Ramos (cell line): ENCODE measurements around the gene ADTRP.

Experiments used
- in situ Hi-C: fragments of 300-500 bp; cut with MboI; formaldehyde crosslinking; loops from one replicate; pipeline ENCODE4 v1.14.3; 2022; ENCODE audit warnings: low sequenced_read_pairs; ENCODE audit not compliant: unreplicated experiment

The ADTRP gene

GRCh38 chr6:11778648-11779328 lies at the start of gene ADTRP:
Gene ADTRP, minus strand, starts transcription at chr6:11778803. Its CDS starts 44 bp downstream, at chr6:11778759.
- in situ Hi-C loops, result no loop called here

DNA sequence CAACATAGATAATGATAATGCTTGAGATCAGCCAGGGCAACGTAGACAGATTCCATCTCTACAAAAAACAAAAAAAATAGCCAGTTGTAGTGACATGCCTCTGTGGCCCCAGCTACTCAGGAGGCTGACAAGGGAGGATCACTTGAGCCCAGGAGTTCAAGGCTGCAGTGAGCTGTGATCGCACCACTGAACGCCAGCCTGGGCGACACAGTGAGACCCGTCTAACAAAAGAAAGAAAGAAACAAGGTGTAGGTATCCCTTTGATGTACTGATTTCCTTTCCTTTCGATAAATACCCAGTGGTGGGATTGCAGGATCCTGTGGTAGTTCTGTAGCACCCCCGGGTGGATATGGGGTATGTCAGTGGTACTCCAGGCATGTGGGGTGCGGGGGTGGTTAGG lies 48.2 kb upstream of the ADTRP start:
- in situ Hi-C loops, result no loop called here

- in situ Hi-C loops, result no loop called here
Measured at GRCh38 chr6:11824986-11825385, 46.4 kb upstream of the ADTRP start.

DNA sequence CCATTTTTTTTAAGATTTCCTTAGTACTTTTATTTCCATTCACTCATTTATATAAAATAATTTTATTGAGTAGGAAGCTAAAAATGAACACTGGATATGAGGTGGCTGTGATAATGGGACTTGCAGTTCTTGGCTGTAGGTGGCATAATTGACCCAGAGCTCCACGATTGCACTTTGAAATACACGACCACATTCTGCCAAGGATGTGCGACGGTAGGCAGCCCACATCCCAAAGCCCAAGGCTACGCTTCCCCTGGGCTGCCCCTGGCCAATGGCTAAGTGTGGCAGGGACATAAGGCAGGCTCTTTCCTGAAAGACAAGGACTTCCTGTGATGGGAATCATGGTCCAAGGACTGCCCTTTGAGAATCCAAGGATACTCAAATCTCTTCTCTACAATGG lies 43.7 kb upstream of the ADTRP start:
- in situ Hi-C loops, result no loop called here

- in situ Hi-C loops, result no loop called here
Measured at GRCh38 chr6:11821781-11822180, 43.2 kb upstream of the ADTRP start.

DNA sequence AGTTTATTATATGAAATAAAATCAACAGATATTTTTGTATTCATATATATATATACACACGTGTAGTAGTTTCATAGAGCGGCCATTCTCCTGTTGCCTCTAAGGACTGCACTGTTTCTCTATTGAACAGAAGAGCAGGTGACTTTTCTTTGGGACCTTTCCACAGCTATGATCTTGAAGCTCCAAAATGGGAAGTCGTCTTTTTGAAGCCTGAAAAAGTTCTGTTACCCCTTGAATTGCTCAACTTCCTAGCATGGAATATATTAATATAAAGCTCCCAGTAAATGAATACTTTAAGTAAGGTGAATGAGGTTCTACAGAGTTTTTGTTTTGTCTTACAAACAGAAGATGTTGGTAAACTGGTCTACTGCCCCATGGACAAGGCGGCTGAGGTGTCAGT lies 42.2 kb upstream of the ADTRP start:
- in situ Hi-C loops, result no loop called here

DNA sequence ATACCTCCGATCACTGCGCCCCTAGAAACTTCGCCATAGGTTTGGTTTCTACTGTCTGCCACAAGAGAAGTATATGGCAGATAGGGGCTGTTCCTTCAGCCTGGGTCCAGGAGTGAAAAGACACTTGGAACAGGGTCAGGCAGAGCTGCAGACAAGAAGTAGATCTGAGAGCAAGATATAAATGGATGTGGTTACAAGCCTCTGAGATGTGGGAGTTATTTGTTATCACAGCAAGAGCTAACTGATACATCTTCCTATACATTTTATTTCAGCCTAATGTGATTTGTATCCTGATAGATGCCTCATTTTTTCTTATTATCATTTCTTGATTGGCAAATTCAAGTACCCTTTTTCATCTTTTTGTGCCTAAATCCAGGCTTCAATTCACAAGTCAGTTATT lies 40.9 kb upstream of the ADTRP start:
- in situ Hi-C loops, result no loop called here

DNA sequence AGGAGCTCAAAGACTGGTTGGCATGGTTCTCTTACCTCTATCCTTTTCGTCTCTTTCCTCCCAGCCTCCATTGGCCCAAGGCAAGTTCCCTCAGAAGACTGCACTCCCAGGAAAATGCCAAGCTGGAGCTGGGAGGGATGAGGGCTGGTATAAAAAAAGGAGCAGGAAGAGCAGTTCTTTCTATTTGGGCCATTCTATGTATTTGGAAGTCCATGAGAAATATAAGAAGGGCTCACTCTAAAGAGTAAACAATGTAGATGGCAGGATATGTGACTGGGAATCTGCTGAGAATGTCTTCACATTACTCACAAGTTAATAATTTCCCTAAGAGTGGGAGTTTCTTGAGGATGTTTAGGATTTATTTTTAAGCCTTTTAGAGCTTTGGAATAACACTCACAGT lies 36.6 kb upstream of the ADTRP start:
- in situ Hi-C loops, result no loop called here

DNA sequence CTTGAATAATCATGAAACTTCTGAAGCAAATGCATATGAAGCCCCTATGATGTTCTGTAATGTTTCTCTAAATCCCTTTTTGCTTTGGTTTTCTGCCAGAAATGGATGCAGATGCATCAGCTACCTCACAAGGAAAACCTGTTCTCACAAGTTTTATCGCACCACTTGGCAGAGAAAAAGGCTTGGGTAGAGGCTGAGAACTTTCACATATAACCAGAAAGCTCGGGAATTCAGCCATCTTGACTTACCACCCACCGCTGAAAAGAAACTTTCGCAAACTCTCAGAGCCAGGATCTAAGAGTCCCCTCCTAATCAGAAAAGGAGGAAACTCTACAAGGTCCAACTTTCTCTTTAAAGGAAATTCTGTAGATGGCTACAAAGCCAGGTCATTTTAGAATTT lies 36.2 kb upstream of the ADTRP start:
- in situ Hi-C loops, result no loop called here

- in situ Hi-C loops, result no loop called here
Measured at GRCh38 chr6:11814106-11814505, 35.5 kb upstream of the ADTRP start.

DNA sequence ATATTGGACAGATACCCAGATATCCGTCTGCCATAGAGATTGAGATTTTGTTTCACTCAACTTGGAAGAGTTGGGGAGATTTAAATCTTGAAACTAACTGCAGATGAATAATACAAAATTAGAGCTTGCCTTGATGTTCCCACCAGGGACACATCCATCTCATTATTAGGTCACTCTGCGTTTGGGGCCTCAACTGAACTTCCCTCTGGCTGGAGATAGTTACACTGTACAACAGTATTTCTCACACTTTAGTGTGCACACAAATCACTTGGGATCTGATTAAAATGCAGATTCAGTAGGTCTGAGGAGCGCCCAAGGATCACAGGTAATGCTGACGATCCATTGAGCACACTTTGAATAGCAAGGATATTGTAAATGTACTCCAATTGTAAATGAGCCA lies 35.0 kb upstream of the ADTRP start:
- in situ Hi-C loops, result no loop called here

DNA sequence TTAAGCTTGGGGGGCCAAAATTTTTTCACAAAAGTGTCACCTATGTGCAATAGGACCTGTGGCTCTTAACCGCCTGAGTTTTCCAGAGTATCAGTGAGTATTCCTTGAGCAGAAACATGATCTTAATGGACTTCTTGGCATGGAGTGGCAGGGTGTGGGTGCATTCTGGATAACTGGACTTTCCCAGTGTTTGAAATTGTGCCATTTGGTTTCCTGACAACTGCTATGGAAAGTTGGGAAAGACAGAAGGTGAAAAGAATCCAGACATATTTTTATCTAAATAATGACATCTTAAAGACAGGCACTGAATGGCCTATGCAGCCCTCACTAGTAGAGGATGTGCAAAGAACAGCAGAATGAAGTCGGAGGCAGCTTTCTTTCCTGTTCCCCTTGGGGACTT lies 34.3 kb upstream of the ADTRP start:
- in situ Hi-C loops, result no loop called here

DNA sequence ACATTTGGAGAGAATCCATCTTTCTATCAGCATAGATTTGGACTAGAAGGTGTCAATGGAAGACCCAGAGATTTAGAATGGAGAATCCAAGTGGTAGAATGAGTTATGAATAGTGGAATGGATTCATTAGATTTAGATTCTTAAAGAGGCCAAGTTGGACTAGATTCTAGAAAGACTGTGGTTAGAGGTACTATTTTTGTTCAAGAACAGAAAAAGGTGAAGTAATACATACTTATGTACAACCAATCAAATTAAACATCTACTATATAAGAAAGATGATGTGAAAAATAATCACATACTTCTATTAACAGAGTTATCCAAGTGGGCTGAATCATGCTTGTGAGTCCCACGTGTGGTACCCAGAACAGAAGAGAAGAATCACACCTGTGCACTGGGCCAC lies 33.8 kb upstream of the ADTRP start:
- in situ Hi-C loops, result no loop called here

- in situ Hi-C loops, result no loop called here
Measured at GRCh38 chr6:11811644-11812264, 33.2 kb upstream of the ADTRP start.

DNA sequence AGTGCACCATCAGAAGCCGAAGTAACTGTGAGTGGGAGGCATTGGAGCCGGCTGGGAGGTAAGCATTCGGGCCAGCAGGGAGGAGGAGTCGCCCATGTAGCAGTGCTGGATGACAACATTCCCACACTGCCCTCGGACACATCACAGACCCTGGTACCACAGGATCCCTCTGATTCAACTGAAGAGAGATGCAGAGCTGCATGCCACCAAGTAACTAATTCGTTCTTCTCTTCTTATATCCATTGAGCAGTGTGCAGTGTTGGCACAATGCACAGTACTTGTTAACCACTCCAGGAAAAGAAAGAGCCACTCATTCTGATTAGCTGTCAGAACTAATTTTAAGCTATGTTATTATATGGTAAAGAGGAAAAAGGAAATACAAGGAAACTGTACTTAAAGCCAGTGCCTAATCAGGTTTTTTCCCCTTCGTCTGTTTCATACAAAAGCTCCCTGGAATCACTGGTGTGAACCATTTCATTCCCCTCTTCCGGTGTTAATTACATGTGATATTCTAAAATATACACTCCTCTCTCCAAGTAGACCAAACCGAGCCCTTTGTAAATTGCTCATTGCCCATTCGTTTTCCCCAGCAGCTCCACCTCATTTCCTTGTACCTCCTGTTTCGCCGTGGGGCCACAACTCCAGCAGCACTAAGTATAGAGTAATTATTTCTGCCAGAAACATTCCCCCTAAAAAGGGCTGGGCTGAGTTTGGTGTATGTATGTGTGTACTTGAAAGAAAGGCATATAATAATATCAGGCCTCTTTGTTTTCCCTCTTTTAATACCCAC lies 32.4 kb upstream of the ADTRP start:
- in situ Hi-C loops, result no loop called here

GRCh38 chr6:11810039-11810541 lies 31.5 kb upstream of the ADTRP start:
- in situ Hi-C loops, result no loop called here

- in situ Hi-C loops, result no loop called here
Measured at GRCh38 chr6:11808054-11808453, 29.5 kb upstream of the ADTRP start.

GRCh38 chr6:11806561-11807317 lies 28.1 kb upstream of the ADTRP start:
- in situ Hi-C loops, result no loop called here

GRCh38 chr6:11805259-11806053 lies 26.9 kb upstream of the ADTRP start:
- in situ Hi-C loops, result no loop called here

GRCh38 chr6:11804701-11805100 lies 26.1 kb upstream of the ADTRP start:
- in situ Hi-C loops, result no loop called here
